K562 (cell line): ENCODE results near the gene HAPLN1. TPM values are rescaled to one million over a fixed set of nuclear protein-coding genes. Genes with fewer than 3 reads are reported as not detected.

Source experiments
- ATAC-seq: fragments of 200-7000 bp; cut with Tn5 transposase; 3 replicates; pipeline ENCODE4 v1.9.1; 2020; ENCODE audit warnings: moderate library complexity
- BruUV-seq: library from RNA; stranded (reverse); fragments of 400-500 nt; replicated peaks from 2 replicates; lab custom pipeline; 2021; lab: Mats Ljungman, UMichigan
- CTCF ChIA-PET: fragments of 300-600 bp; formaldehyde crosslinking; extraction: SDS; loops from one replicate; lab custom pipeline; 2021; ENCODE audit warnings: low intra/inter-chr PET ratio; lab: Yijun Ruan, JAX
- POLR2A ChIA-PET: fragments of 300-600, 350-650 bp; sonication (Branson Sonifier 250); formaldehyde crosslinking; extraction: SDS; loops from one replicate; lab custom pipeline; 2021; ENCODE audit warnings: antibody characterized with exemption, inconsistent platforms; lab: Yijun Ruan, JAX
- DNase-seq, 4 experiments: peaks; one replicate each; pipeline versions ENCODE4 v3.0.0 to v3.0.0-alpha.2; 2011 to 2018; ENCODE audit warnings: low spot score in 3 of 4, mixed read lengths in 3 of 4; ENCODE audit errors: extremely low read depth in 1 of 4
- FAIRE-seq: peaks from 2 replicates; lab custom pipeline; 2011; peaks lifted over from hg19 to GRCh38; lab: Jason Lieb, UNC
- H2AFZ ChIP-seq: 2 replicates; pipeline ENCODE4 v1.6.0; 2011; ENCODE audit warnings: low read depth, low read length, control low read depth, inconsistent platforms
- H3K27ac ChIP-seq: fragments of 200-600 bp; 3 replicates; pipeline ENCODE4 v1.8.0; 2011; ENCODE audit warnings: low read depth, mild to moderate bottlenecking, control low read depth, inconsistent platforms, low read length, moderate library complexity, mixed read lengths; ENCODE audit errors: extremely low read depth
- H3K27me3 ChIP-seq, 2 experiments: fragments of 300-600 bp in 1 of 2; 2 replicates in 1 of 2; 3 replicates in 1 of 2; pipeline versions ENCODE4 v1.6.0 to v1.8.0; 2011; ENCODE audit warnings: inconsistent platforms in 2 of 2, low read length in 2 of 2, mild to moderate bottlenecking in 1 of 2, mixed read lengths in 1 of 2, moderate library complexity in 1 of 2; ENCODE audit not compliant: control insufficient read depth in 2 of 2, insufficient read depth in 2 of 2
- H3K36me3 ChIP-seq: fragments of 300-600 bp; 3 replicates; pipeline ENCODE4 v1.8.0; 2011; ENCODE audit warnings: mild to moderate bottlenecking, low read length, inconsistent platforms; ENCODE audit not compliant: control insufficient read depth, insufficient read depth
- H3K4me1 ChIP-seq, 2 experiments: fragments of 200-600 bp in 1 of 2; replicated peaks in 1 of 2; 2 replicates in 1 of 2; 3 replicates in 1 of 2; pipeline versions ENCODE4 v1.5.1 to v1.8.0; 2011; ENCODE audit warnings: inconsistent platforms in 2 of 2, low read length in 2 of 2, mild to moderate bottlenecking in 1 of 2, mixed read lengths in 1 of 2, moderate library complexity in 1 of 2; ENCODE audit not compliant: control insufficient read depth in 2 of 2, insufficient read depth in 2 of 2
- H3K4me2 ChIP-seq: 2 replicates; pipeline ENCODE4 v1.6.1; 2011; ENCODE audit warnings: low read length, control low read depth, inconsistent platforms, mixed read lengths; ENCODE audit not compliant: insufficient read depth
- H3K4me3 ChIP-seq: fragments of 200-600 bp; sonication (generic), shearing (Covaris generic); 2 replicates; pipeline ENCODE4 v1.5.1; 2016; ENCODE audit warnings: control low read depth, inconsistent platforms
- H3K79me2 ChIP-seq: fragments of 200-600 bp; 3 replicates; pipeline ENCODE4 v1.8.0; 2011; ENCODE audit warnings: low read length, inconsistent platforms; ENCODE audit not compliant: control insufficient read depth, insufficient read depth
- H3K9ac ChIP-seq, 2 experiments: 2 replicates each; pipeline versions ENCODE4 v1.6.0 to v1.6.1; 2011; ENCODE audit warnings: low read depth in 2 of 2, low read length in 2 of 2, control low read depth in 1 of 2, inconsistent platforms in 1 of 2, mild to moderate bottlenecking in 1 of 2, mixed read lengths in 1 of 2; ENCODE audit not compliant: insufficient read depth in 1 of 2
- H3K9me1 ChIP-seq: one replicate; pipeline ENCODE4 v1.6.0; 2011; ENCODE audit warnings: inconsistent platforms, mild to moderate bottlenecking, low read length, moderate library complexity; ENCODE audit not compliant: control insufficient read depth, insufficient read depth
- H3K9me3 ChIP-seq: replicated peaks from 2 replicates; pipeline ENCODE4 v1.5.1; 2011; ENCODE audit warnings: low read depth, low read length, inconsistent platforms; ENCODE audit not compliant: control insufficient read depth, insufficient read depth
- H4K20me1 ChIP-seq: replicated peaks from 2 replicates; pipeline ENCODE4 v1.6.1; 2011; ENCODE audit warnings: low read length, inconsistent platforms, mixed read lengths; ENCODE audit not compliant: control insufficient read depth, insufficient read depth
- BRCA1 ChIP-seq, 2 experiments: fragments of 450-650 bp in 1 of 2; sonication (generic) in 1 of 2; formaldehyde crosslinking in 1 of 2; IDR thresholded peaks; 2 replicates each; pipeline versions ENCODE4 v1.5.0 to v1.6.1; 2017 to 2020; ENCODE audit warnings: mild to moderate bottlenecking in 1 of 2, missing genetic modification reagents in 1 of 2
- GABPB2 ChIP-seq: fragments of 250-450 bp; sonication (Bioruptor Pico); conservative IDR thresholded peaks from 2 replicates; pipeline ENCODE4 v1.5.1; 2021; ENCODE audit warnings: mild to moderate bottlenecking
- KDM4B ChIP-seq, 2 experiments: fragments of 450-650 bp in 1 of 2; sonication (generic) in 1 of 2; IDR thresholded peaks; 2 replicates each; pipeline ENCODE4 v1.6.1; 2016 to 2017; ENCODE audit warnings: borderline replicate concordance in 2 of 2, antibody characterized with exemption in 1 of 2, low read depth in 1 of 2, mild to moderate bottlenecking in 1 of 2
- LEF1 ChIP-seq: fragments of 450-650 bp; IDR thresholded peaks from 2 replicates; pipeline ENCODE4 v1.6.1; 2016; ENCODE audit warnings: mild to moderate bottlenecking
- NFATC3 ChIP-seq: fragments of 450-650 bp; IDR thresholded peaks from 2 replicates; pipeline ENCODE4 v1.6.1; 2017; ENCODE audit warnings: mild to moderate bottlenecking
- NFXL1 ChIP-seq: fragments of 450-650 bp; formaldehyde crosslinking; IDR thresholded peaks from 2 replicates; pipeline ENCODE4 v1.4.0; 2021; ENCODE audit warnings: mild to moderate bottlenecking
- NR2F6 ChIP-seq: fragments of 450-650 bp; formaldehyde crosslinking; IDR thresholded peaks from 2 replicates; pipeline ENCODE4 v1.4.0; 2020; ENCODE audit warnings: mild to moderate bottlenecking
- PRPF4 ChIP-seq: fragments of 200-400 bp; formaldehyde crosslinking; IDR thresholded peaks from one replicate; pipeline ENCODE4 v1.6.1; 2017; ENCODE audit warnings: low read length, low read depth, mild to moderate bottlenecking; ENCODE audit not compliant: insufficient read depth, poor library complexity, severe bottlenecking
- SETDB1 ChIP-seq: IDR thresholded peaks from one replicate; pipeline ENCODE4 v1.6.1; 2012; ENCODE audit warnings: low read length, control low read depth, inconsistent platforms
- SLC30A9 ChIP-seq: fragments of 250-450 bp; sonication (Bioruptor Pico); IDR thresholded peaks from 2 replicates; pipeline ENCODE4 v1.8.0; 2022; ENCODE audit warnings: mild to moderate bottlenecking, moderate library complexity
- SMARCA4 ChIP-seq: fragments of 450-650 bp; IDR thresholded peaks from 2 replicates; pipeline ENCODE4 v1.6.1; 2016
- SNAPC5 ChIP-seq: fragments of 250-450 bp; sonication (Bioruptor Pico); IDR thresholded peaks from 2 replicates; pipeline ENCODE4 v1.8.0; 2021; ENCODE audit warnings: moderate library complexity, mild to moderate bottlenecking, inconsistent platforms
- SRSF7 ChIP-seq: fragments of 200-400 bp; formaldehyde crosslinking; optimal IDR thresholded peaks from 2 replicates; pipeline ENCODE3; 2017; ENCODE audit warnings: mild to moderate bottlenecking, low read depth, low read length
- SRSF9 ChIP-seq: fragments of 200-400 bp; formaldehyde crosslinking; IDR thresholded peaks from 2 replicates; pipeline ENCODE4 v1.6.1; 2017; ENCODE audit warnings: low read depth, low read length, borderline replicate concordance
- WGBS: fragments of 100-300 bp; shearing (Covaris generic); methylation state at CpG from one replicate; pipeline ENCODE4 v1.1.6; 2016; ENCODE audit warnings: low coverage, mixed read lengths; ENCODE audit not compliant: insufficient coverage; ENCODE audit errors: missing lambda C conversion rate; 5-methylcytosine and 5-hydroxymethylcytosine counted together
- in situ Hi-C: fragments of 300-500 bp; cut with MboI; formaldehyde crosslinking; loops from 4 replicates; pipeline ENCODE4 v1.15.0; 2018; ENCODE audit warnings: inconsistent platforms, mixed read lengths
- intact Hi-C: fragments of 100-400 bp; cut with micrococcal nuclease; formaldehyde crosslinking; loops from 2 replicates; pipeline ENCODE4 v1.14.2; 2022
- polyA plus RNA-seq, 8 experiments: library from polyadenylated mRNA; depleted of rRNA in 4 of 8; stranded (reverse) in 5 of 8; unstranded in 3 of 8; fragments of >200 nt; fragmentation: Nextera tagmentation in 2 of 8; fragmentation: Illumina TruSeq in 1 of 8; extraction: Ambion mirVana in 2 of 8; extraction: Trizol in 1 of 8; gene quantifications; 2 replicates each; pipeline versions ENCODE4 v1.2.1 to v1.2.3, GENCODE V29; 2011 to 2014; ENCODE audit warnings: inconsistent platforms in 1 of 8, missing spikeins in 1 of 8
- total RNA-seq, 7 experiments: library from RNA; depleted of rRNA in 6 of 7; stranded (reverse); fragments of >200 nt in 6 of 7; fragmentation: Illumina TruSeq in 2 of 7; extraction: Trizol in 2 of 7; gene quantifications; 2 replicates each; pipeline versions ENCODE4 v1.2.1 to v1.2.3, GENCODE V29; 2011 to 2021; ENCODE audit warnings: low replicate concordance in 1 of 7
- TF ChIP-seq, protein P1 (sequence below): fragments of 250-450 bp; sonication (Bioruptor Pico); IDR thresholded peaks from 2 replicates; pipeline ENCODE4 v1.4.0; 2020; ENCODE audit warnings: mild to moderate bottlenecking, moderate library complexity

Gene HAPLN1
- total and polyA plus RNA-seq, 9 of the 15 experiments (the other 6 are each of a cell fraction or from before 2014, with no cell fraction given): not detected

DNA sequence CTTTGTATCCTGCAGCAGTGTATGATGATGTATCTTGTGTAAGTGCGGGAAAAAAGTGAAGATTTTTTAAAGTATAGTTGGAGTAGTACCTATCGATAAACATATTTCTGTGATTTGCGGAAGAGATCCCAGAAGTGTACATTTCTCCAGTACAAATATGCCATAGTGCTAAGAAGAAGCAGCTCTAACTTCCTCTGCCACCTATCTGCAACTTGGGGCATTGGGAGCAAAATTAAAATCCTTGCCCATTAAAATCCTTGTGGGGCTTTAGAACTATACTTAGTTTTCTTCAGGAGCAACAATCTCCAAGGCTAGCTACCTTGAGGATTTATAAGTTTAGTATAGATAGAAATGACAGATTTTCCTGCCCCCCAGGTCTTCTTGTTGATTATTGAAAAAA is 125.4 kb downstream of the HAPLN1 start:
- FAIRE-seq (no peak), DNase-seq (no peak)
- CTCF ChIA-PET: no interaction called here

DNA sequence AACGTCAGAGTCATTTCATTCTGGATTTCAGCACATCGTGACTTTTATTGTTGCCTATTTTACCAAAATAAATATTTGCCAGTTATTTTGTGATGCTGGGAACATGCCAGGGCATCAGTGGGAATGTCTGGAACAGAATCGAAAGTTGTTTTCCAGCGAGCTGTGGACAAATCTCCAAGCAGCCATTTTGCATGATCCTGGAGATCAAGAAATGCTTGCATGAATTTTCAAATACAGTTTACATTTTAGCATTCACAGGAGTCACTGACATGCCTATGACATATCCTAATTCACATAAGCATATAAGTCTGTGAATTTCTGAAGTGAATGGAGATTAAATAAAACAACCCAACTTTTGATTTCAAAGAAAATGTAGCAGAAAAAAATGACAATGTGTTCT is 129.7 kb downstream of the HAPLN1 start:
- ChIA-PET POLR2A (no interaction called here), CTCF (no interaction called here)
- intact Hi-C loops (no loop called here), in situ Hi-C loops (no loop called here)
- Histone ChIP-seq H3K36me3 (no peaks in the 10 kb centered on the region), H3K4me2 (no peak overlapping the region), H3K9ac (no peak overlapping the region), H2AFZ (no peak overlapping the region), H3K4me3 (no peak overlapping the region), H3K4me1 (no peaks in the 10 kb centered on the region; a peak in 1 of 5 replicates), H3K79me2 (no peaks in the 10 kb centered on the region), H3K27me3 (no peaks in the 10 kb centered on the region), H4K20me1 (no peaks in the 10 kb centered on the region), H3K27ac (no peak overlapping the region), H3K9me1 (no peaks in the 10 kb centered on the region), H3K9me3 (no peaks in the 10 kb centered on the region)
- ATAC-seq: no peak
- WGBS: 2% methylated on average over 4 of the region's 4 CpGs
- TF ChIP-seq, protein P1, sequence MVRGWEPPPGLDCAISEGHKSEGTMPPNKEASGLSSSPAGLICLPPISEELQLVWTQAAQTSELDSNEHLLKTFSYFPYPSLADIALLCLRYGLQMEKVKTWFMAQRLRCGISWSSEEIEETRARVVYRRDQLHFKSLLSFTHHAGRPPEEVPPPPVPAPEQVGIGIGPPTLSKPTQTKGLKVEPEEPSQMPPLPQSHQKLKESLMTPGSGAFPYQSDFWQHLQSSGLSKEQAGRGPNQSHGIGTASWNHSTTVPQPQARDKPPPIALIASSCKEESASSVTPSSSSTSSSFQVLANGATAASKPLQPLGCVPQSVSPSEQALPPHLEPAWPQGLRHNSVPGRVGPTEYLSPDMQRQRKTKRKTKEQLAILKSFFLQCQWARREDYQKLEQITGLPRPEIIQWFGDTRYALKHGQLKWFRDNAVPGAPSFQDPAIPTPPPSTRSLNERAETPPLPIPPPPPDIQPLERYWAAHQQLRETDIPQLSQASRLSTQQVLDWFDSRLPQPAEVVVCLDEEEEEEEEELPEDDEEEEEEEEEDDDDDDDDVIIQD (CRISPR knock-in tag): no peak
- no peak for TF ChIP-seq SNAPC5 (CRISPR knock-in tag)
- TF ChIP-seq NFATC3: no peak
- TF ChIP-seq PRPF4: no peak
- TF ChIP-seq LEF1: no peak
- TF ChIP-seq NFXL1: no peak
- TF ChIP-seq SETDB1: no peak
- BruUV-seq: no TSS peak
- no peak for FAIRE-seq
- DNase-seq: no peak

More for the DNA sequence above, 125.4 kb downstream of the HAPLN1 start:
- H3K4me3 ChIP-seq: no peak overlapping the region
- no peak for ATAC-seq
- H3K9me1 ChIP-seq: no peaks in the 10 kb centered on the region
- no peaks in the 10 kb centered on the region for H3K27me3 ChIP-seq
- POLR2A ChIA-PET: no interaction called here
- no peak for TF ChIP-seq SLC30A9 (CRISPR knock-in tag)
- no peak for TF ChIP-seq SMARCA4
- TF ChIP-seq BRCA1 (IDR thresholded peaks at IDR 0.05): no peak
- TF ChIP-seq BRCA1 (CRISPR knock-in tag; IDR thresholded peaks at IDR 0.05): no peak
- no peak for TF ChIP-seq KDM4B (IDR thresholded peaks at IDR 0.05; ENCODE audit: borderline replicate concordance in 2 of 2, low read depth in 1 of 2)
- no peak for TF ChIP-seq GABPB2 (CRISPR knock-in tag)
- no peak for TF ChIP-seq SRSF9
- no peak for TF ChIP-seq SRSF7
- no peak for TF ChIP-seq NR2F6 (CRISPR knock-in tag)
- H3K9ac ChIP-seq: no peak overlapping the region
- H3K36me3 ChIP-seq: no peaks in the 10 kb centered on the region
- no peak overlapping the region for H3K4me2 ChIP-seq
- H3K79me2 ChIP-seq: no peaks in the 10 kb centered on the region
- in situ Hi-C loops (no loop called here), intact Hi-C loops (no loop called here)
- no peaks in the 10 kb centered on the region for H3K9me3 ChIP-seq
- WGBS: 3% methylated on average over 3 of the region's 3 CpGs
- BruUV-seq: no TSS peak
- H2AFZ ChIP-seq: no peak overlapping the region
- H3K27ac ChIP-seq: no peak overlapping the region
- H4K20me1 ChIP-seq: no peaks in the 10 kb centered on the region
- H3K4me1 ChIP-seq: no peaks in the 10 kb centered on the region; a peak in 1 of 5 replicates
